GM08714 (cell line): ENCODE measurements around the gene ABCF2.
A peak's percentile ranks its signal among the peaks of the same experiment; 100 is the strongest.

ENCODE experiments used
- H3K4me3 ChIP-seq: fragments of 200-500 bp; sonication (Bioruptor generic); 2 replicates; pipeline ENCODE4 v1.5.1; 2014; ENCODE audit warnings: mild to moderate bottlenecking, low read length, inconsistent platforms
- ZNF274 ChIP-seq: IDR thresholded peaks from 2 replicates; pipeline ENCODE4 v1.6.1; 2012; ENCODE audit warnings: mild to moderate bottlenecking, low read depth, low read length

The ABCF2 gene

GRCh38 chr7:151239837-151240459, 12.9 kb upstream of the ABCF2 start:
- TF ChIP-seq ZNF274 = no peak

GRCh38 chr7:151238924-151239836, 12.2 kb upstream of the ABCF2 start:
- TF ChIP-seq ZNF274 = no peak
- no peak overlapping the region for H3K4me3 ChIP-seq

More at GRCh38 chr7:151239837-151240459, 12.9 kb upstream of the ABCF2 start:
- no peak overlapping the region for H3K4me3 ChIP-seq

GRCh38 chr7:151238190-151238810, 11.3 kb upstream of the ABCF2 start:
- TF ChIP-seq ZNF274 = no peak
- no peak overlapping the region for H3K4me3 ChIP-seq

GRCh38 chr7:151237244-151238189, 10.5 kb upstream of the ABCF2 start:
- TF ChIP-seq ZNF274 = no peak
- H3K4me3 ChIP-seq = no peak overlapping the region

- TF ChIP-seq ZNF274 = no peak
- H3K4me3 ChIP-seq = no peak overlapping the region
These were observed 9.4 kb upstream of the ABCF2 start for GRCh38 chr7:151236406-151236805.

- no peak overlapping the region for H3K4me3 ChIP-seq
- TF ChIP-seq ZNF274 = no peak
These were observed 8.2 kb upstream of the ABCF2 start for GRCh38 chr7:151235091-151235787.

- H3K4me3 ChIP-seq = peak overlapping the region; percentile 78; the same call in 1 of the 2 replicates
- TF ChIP-seq ZNF274 = no peak
These were observed 6.8 kb upstream of the ABCF2 start for GRCh38 chr7:151233804-151234203.

GRCh38 chr7:151232917-151233701, 6.1 kb upstream of the ABCF2 start:
- peak overlapping the region; percentile 78 for H3K4me3 ChIP-seq
- no peak for TF ChIP-seq ZNF274

- peak within 1 kb of the TSS; percentile 78 for H3K4me3 ChIP-seq
- no peak for TF ChIP-seq ZNF274
These were observed 5.3 kb upstream of the ABCF2 start, which contains the start of gene CHPF2 for GRCh38 chr7:151232091-151232916. Gene CHPF2 (plus strand): TSS chr7:151232483. CDS start chr7:151234012, 1,529 bp downstream.

GRCh38 chr7:151231080-151231479, 4.1 kb upstream of the ABCF2 start:
- TF ChIP-seq ZNF274 = no peak
- H3K4me3 ChIP-seq = no peak overlapping the region

- no peak overlapping the region for H3K4me3 ChIP-seq
- no peak for TF ChIP-seq ZNF274
These were observed 2.2 kb upstream of the ABCF2 start for GRCh38 chr7:151229249-151229648.
